IMR-90 (cell line): Measurements from ENCODE around the gene ELSPBP1.

Experiments used
- BHLHE40 ChIP-seq: fragments of 150-350 bp; IDR thresholded peaks from 2 replicates; pipeline ENCODE4 v1.6.1; 2016; ENCODE audit warnings: mild to moderate bottlenecking, low read depth, low read length
- CTCF ChIP-seq: conservative IDR thresholded peaks from 2 replicates; pipeline ENCODE4 v1.5.1; 2012; ENCODE audit warnings: mild to moderate bottlenecking, low read depth, low read length, improper control_type of control experiment
- FOS ChIP-seq: fragments of 150-350 bp; IDR thresholded peaks from 2 replicates; pipeline ENCODE4 v1.6.1; 2016; ENCODE audit warnings: low read depth, low read length
- POLR2A ChIP-seq: IDR thresholded peaks from 2 replicates; pipeline ENCODE4 v1.6.1; 2012; ENCODE audit warnings: mild to moderate bottlenecking, low read depth, low read length
- RAD21 ChIP-seq: IDR thresholded peaks from 2 replicates; pipeline ENCODE4 v1.6.1; 2012; ENCODE audit warnings: low read length, improper control_type of control experiment
- SMC3 ChIP-seq: fragments of 150-350 bp; IDR thresholded peaks from 2 replicates; pipeline ENCODE4 v1.6.1; 2016; ENCODE audit warnings: low read depth, mild to moderate bottlenecking, antibody characterized with exemption, low read length, moderate library complexity

- no peak for TF ChIP-seq CTCF
- no peak for TF ChIP-seq SMC3
- TF ChIP-seq POLR2A, result no peak
- TF ChIP-seq BHLHE40, result no peak
- no peak for TF ChIP-seq FOS
- TF ChIP-seq RAD21, result no peak
These were observed 31.0 kb downstream of the ELSPBP1 start for GRCh38 chr19:48025480-48025879.
